ENCODE data around the gene TMEM53.

The TMEM53 gene

DNA sequence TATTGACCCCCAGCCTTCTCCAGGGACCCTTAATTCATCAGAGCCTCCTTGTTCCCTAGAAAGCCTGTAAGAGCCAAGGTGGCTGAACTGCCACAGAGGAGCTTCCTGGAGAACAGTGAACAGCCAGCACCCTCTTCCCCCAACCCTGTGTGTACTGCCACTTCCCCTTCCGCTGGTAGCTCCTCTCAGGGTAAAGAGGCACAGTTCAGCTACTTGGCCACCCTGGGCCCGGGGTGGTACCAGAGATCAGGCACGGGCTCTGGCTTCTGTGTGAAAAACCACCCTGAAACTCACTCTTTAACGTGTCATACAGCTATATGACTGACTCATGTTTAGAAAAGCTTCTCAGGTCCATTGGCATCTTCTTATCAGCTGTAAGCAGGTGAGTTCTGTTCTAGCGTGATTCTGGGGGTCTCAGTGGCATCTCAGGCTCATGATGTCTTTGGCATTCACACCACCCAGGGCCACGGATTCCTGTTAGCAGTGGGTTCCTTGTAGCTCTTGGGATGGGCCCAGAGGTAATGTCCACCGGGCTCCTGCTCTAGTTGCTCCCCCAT lies 22.6 kb upstream of the TMEM53 start:
- peak; percentile 42 for DNase-seq

- no peak for DNase-seq
Observed at GRCh38 chr1:44696101-44696500, 21.8 kb upstream of the TMEM53 start.

DNA sequence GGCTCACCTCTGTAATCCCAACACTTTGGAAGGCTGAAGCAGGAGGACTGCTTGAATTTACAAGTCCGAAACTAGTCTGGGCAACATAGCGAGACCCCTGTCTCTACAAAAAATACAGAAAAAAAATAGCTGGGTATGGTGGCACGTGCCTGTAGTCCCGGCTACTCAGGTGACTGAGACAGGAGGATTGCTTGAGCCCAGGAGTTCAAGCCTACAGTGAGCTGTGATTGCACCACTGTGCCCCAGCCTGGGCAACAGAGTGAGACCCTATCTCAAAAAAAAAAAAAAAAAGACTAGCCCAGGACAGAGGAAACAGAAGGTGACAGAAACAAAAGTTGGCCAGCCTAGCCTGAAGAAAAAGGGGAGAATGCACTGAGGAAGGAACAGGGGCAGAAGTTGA lies 21.4 kb upstream of the TMEM53 start:
- DNase-seq = no peak

GRCh38 chr1:44694863-44695478 lies 20.7 kb upstream of the TMEM53 start:
- DNase-seq = no peak

GRCh38 chr1:44693900-44694299 lies 19.6 kb upstream of the TMEM53 start:
- DNase-seq = no peak

DNA sequence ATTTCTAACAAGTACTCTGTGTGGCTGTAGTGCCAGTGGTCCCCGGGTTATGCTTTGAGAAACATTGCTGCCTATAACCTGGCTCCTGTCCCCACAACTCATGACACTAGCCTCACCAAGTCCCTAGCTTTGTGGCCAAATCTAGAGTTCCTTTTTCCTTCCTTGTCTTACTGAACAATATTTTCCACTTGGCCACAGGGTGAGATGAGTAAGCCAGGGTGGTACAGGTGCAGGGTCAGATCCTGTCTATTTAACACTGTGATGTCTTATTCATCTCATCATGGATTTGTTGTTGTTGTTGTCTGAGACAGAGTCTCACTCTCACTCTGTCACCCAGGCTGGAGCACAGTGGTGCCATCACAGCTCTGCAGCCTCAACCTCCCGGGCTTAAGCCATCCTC lies 18.9 kb upstream of the TMEM53 start:
- DNase-seq = no peak

GRCh38 chr1:44689447-44689765 lies 15.1 kb upstream of the TMEM53 start:
- DNase-seq = no peak

DNA sequence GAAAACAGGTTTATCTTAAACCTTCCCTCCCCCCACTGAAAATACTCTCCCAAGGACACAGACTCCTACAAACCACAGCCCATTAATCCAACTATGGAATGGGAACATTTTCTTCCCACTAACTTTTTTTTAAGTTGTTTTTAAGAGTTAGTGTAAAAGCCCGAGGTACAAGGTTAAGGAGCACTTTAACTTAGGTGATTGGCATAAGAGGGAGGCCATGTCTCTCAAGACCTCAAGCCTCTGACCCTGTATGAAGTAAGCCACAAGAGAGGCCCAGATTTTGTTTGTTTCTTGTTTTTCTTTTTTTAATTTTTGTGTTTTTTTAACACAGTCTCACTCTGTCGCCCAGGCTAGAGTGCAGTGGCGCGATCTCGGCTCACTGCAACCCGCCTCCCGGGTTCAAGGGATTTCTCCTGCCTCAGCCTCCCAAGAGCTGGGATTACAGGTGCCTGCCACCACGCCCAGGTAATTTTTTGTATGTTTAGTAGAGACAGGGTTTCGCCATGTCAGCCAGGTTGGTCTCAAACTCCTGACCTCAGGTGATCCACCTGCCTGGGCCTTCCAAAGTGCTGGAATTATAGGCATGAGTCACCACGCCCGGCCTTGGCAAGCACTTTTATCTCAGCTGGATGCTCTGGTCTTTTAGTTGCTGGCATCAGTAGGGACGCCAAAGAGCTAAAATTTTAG lies 14.6 kb upstream of the TMEM53 start:
- no peak for DNase-seq

GRCh38 chr1:44685881-44686280 lies 11.6 kb upstream of the TMEM53 start:
- no peak for DNase-seq

DNA sequence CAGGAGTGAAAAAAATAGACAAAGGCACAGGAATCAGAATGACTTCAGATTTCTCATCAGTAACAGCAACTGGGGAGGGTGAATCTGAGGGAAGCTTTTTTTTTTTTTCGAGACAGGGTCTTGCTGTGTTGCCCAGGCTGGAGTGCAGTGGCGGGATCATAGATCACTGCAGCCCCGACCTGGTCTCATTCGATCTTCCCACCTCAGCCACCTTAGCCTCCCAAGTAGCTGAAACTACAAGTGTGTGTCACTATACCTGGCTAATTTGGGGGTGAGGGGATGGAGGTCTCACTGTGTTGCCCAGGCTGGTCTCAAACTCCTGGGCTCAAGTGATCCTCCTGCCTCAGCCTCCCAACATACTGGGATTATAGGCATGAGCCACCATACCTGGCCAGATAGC lies 10.9 kb upstream of the TMEM53 start:
- no peak for DNase-seq

DNA sequence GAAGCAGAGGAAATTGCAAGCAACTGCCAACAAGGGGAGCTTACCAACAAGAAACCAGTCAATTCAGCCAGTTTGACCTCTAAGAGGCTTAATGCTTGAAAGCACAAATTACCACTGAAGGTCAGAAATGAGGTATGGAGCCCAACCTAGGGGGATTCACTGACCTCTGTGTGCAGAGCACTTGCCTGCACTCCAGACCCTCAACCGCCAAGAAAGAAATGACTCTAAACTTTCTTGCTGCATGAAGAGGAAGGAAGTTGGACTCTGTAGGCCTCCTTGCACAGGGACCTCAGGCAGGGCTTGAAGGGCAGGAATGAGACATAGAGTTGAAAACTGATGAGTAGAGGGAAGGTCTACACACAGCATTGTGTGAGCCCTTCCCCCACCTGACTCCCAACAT lies 10.2 kb upstream of the TMEM53 start:
- peak; percentile 69 for DNase-seq

DNA sequence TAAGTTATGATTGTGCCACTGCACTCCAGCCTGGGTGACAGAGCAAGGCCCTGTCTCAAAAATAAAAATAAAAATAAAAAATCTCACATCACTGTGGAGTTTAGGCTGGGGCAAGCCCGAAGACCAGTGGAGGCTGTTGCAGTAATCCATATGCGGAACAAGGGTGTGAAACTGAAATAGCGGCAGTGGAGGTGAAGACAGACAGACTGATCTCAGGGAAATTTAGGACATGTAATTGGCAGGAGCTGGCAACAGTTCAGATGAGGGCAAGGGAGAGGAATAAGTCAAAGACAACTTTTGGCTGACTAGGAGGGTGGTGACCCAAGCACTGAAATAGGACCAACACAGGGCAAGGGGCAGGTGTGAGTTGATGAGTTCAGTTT lies 8.6 kb upstream of the TMEM53 start:
- no peak for DNase-seq

DNA sequence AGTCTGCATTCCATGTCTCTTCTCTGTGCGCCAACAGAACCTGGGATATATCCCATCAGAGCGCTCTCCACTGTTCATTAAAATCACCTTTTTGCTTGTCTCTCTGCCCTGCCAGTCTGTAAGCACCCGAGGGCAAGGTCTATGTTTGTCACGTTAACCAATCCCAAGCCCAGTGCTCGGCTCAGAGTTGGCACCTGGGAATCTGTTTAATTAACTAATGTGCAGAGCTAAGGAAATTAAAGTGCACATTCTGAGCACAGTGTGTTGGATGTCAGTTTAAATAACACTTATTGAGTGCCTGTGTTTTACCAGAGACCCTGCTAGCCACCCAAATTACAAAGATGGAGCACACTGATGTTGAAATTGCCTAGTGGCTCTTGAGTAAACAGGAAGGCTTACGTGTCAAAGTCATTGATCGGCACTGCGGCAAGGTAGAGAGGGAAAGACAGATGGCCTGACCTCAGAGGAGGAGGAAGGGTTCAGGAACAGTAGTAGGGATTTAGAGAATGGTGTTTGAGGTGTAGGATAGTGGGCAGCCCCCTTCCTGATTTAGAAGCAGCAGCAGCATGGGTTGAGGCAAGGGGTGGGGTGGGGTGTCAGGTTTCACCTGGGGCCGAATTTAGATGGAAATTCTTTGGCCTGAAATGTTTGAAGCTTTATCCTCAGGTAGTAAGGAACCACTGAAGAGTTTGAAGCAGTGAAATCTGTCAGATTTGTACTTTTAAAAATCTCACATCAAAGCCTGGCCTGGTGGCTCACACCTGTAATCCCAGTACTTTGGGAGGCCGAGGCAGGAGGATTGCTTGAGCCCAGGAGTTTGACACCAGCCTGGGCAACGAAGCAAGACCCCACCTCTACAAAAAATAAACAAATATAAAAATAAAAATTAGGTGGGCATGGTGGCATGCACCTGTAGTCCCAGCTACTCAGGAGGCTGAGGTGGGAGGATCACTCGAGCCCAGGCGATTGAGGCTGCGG lies 7.9 kb upstream of the TMEM53 start:
- DNase-seq = no peak

- no peak for DNase-seq
Observed at GRCh38 chr1:44679468-44679867, 5.2 kb upstream of the TMEM53 start.

GRCh38 chr1:44678626-44679025 lies 4.3 kb upstream of the TMEM53 start:
- no peak for DNase-seq

GRCh38 chr1:44678120-44678519 lies 3.8 kb upstream of the TMEM53 start:
- no peak for DNase-seq

DNA sequence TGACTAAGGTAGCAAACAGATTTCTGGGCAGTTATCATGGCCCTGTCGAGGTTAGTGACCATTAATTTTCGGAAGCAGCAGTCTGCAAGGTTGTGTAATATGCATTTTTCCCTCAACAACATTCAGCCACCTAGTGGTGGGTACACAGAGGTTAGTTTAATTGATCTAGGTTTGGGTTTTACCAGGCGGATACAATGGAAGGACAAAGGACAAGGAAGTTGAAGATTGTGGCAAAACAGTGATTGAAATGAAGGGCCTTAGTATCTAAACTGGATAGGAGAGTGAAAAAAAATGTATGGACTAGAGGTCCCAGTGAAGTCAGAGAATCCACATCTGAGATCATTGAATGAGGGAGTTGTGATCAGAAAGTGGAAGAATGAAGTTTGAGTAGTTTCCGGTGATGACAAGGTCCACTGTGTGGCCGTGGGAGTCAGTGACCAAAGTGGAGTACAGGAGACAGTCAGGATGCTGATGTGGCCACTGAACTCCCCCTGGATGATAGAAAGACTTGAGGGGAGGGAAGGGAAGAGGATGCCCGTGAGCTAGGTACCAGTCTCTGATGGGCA lies 3.0 kb upstream of the TMEM53 start:
- DNase-seq = no peak

DNA sequence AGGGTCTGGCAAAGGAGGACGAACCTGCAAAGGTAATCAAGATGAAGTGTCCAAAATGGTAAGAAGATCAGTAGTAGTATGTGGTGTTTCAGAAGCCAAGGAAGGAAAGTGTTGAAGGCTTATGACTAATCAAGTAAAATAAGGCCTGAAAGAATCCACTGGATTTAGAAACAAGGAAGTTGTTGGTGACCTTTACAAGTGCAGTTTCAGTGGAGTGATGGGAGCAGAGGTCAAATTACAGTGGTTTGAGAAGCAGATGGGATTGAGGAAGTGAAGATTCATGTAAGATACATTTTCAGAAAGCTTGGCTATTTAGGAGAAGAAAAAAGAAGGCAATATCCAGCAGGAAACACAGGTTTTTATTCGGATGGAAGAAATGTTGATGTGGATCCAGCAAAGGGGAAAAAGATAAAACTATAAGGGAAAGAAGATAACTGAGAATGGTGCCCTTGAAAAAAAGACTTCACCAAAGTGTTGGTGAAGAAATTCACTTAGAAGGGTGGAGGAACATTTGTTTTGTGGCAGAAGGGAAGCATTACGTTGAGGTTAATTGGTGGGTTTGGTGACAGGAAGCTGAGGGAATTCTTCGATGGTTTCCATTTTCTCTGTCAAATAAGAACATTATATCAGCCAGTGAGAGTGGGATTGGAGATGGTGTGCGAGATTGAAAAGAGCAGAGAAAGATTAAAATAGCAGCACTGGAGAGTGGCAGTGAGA lies 2.4 kb upstream of the TMEM53 start:
- no peak for DNase-seq

- DNase-seq = no peak
Observed at GRCh38 chr1:44675186-44675585, 905 bp upstream of the TMEM53 start.

DNA sequence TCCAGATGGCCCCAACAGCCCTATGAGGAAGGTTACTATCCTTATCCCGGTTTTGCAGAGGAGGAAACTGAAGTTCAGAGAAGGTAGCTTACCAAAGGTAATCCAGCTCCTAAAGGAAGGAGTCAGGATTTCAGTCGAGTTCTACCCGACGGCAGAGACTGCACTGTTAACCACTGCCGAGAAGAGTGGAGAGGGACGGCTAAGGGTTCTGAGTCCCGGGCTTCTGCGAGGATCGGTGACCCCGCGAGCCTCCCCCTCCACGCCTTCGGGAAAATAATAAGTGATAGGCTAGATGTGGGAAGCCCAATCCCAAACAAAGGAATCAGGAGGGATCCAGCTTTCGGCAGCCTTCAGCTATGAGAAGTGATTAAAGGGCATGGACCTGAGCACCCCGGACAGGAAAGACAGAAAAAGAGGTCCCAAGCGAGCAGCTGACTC lies 587 bp downstream of the TMEM53 start:
- no peak for DNase-seq

- no peak for DNase-seq
Observed at GRCh38 chr1:44672961-44673674, 1.2 kb downstream of the TMEM53 start.

All from GDM1 (cell line).